GM21737 (cell line): ENCODE measurements around the gene PRR15L.
"Not testable (repeated sequence)": the region's sequence is repeated elsewhere in the genome, so short reads cannot be mapped to it uniquely, and the experiment has no call there.

ENCODE experiments used
- ATAC-seq: cut with Tn5 transposase; IDR thresholded peaks from one replicate; pipeline ENCODE4 v1.9.1; 2021; ENCODE audit warnings: mild to moderate bottlenecking, moderate library complexity; ENCODE audit not compliant: unreplicated experiment

PRR15L gene, protein sequence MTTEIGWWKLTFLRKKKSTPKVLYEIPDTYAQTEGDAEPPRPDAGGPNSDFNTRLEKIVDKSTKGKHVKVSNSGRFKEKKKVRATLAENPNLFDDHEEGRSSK

DNA sequence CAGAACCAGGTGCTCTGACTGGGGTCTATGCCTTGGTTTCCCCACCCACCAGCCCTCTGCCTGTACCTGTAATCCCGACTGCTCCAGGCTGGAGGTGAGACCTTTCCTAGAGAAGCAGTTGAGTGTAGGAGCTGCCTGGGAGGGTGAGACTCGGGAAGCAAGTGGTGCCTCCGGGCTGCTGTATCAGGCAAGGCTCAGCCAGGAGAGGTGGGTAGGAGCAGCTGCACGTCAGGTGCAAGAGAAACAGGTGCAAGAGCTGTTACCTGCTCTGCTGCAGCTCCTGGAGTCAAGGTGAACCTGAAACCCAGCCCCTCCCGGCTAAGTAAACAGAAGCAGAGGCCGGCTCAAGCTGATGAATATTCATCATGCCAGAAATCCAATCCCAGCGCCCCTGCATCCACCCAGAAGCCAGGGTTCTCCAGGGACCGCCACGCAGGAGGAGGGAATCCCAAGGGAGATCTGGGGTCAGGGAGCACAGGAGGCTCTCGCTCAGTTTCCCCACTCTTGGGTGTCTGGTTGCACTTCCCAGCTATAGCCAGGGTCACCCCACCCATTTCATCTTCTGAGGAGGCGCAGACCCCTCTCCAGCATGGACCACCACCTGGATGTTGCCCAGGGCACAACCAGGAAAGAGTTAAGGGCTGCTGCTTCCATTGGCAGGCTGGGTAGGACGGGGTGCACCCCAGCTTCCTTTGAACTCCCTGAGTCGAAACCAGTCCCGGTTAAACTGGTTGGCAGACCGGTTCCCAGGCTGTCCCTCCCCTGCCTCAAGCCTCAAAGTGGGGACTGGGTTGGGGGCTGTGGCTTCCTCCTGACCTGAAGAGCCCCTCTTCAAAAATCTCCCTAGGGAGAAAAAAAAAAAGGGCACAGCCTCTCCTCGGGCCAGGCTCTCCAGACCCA, at the start of gene PRR15L:
TSS of gene PRR15L (minus strand) at position 293 of the 900 bp plus-strand sequence. CDS start 4,649 bp downstream, outside the sequence.
- ATAC-seq: no peak

GRCh38 chr17:48006936-48007709, 49.4 kb upstream of the PRR15L start:
- no peak for ATAC-seq

- ATAC-seq: no peak
These were observed 47.3 kb upstream of the PRR15L start for GRCh38 chr17:48004983-48005382.

DNA sequence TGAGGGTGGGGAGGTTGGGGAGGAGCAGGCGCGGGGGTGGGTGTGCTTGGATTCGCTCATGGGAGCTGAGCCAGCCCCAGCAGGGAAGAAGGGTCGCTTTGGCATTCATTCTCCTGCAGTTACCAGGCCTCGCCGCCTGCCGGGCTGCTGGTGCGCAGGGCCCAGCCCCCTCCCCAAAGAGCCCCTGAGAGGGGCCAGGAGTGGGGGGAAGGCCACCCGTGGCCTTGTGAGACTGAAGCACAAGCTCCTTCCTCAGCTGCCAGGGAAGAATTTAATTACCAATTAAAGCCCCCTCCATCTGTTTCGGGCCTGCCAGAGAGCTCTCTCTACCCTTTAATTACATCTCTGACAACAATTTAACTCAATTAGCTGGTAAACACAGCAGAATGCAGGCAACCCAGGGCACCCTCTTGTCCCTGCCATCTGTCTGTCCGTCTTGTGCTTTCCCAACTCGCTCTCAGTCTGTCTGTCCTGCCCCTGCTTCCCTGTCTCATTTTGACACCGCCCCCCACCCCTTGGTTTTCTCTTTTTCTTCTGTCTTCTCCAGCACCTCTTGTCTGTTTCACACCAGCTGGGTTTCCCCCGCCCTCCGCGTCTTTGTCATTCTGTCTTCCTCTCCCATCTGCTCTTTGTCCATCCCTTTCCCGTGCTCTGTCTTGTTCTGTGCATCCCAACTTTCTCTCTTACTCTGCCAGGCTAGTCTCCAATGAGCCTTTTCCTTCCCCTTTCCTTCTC, 45.9 kb upstream of the PRR15L start:
- ATAC-seq: no peak

GRCh38 chr17:48002916-48003416, 45.3 kb upstream of the PRR15L start:
- no peak for ATAC-seq

GRCh38 chr17:48002266-48002915, 44.7 kb upstream of the PRR15L start:
- ATAC-seq: no peak

DNA sequence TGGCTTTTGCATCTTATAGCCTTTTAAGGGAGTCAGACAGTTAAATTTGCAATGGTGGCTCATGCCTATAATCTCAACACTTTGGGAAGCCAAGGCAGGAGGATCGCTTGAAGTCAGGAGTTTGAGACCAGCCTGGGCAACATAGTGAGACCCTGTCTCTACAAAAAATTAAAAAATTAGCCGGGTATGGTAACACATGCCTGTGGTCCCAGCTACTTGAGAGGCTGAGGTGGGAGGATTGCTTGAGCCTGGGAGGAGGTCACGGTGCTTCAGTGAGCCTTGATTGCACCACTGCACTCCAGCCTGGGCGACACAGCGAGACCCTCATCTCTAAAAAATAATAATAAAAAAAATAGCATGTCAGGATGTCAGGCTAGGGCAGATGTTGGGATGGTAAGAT, 44.0 kb upstream of the PRR15L start:
- not testable (repeated sequence) for ATAC-seq

GRCh38 chr17:48001197-48001596, 43.5 kb upstream of the PRR15L start:
- no peak for ATAC-seq

GRCh38 chr17:47999582-47999981, 41.9 kb upstream of the PRR15L start:
- ATAC-seq: no peak

GRCh38 chr17:47998044-47998443, 40.4 kb upstream of the PRR15L start:
- no peak for ATAC-seq

- no peak for ATAC-seq
These were observed 39.9 kb upstream of the PRR15L start for GRCh38 chr17:47997586-47997985.

- ATAC-seq: no peak
These were observed 38.5 kb upstream of the PRR15L start for GRCh38 chr17:47996201-47996600.

GRCh38 chr17:47995241-47995935, 37.7 kb upstream of the PRR15L start:
- ATAC-seq: no peak

GRCh38 chr17:47994724-47995123, 37.0 kb upstream of the PRR15L start:
- no peak for ATAC-seq

- no peak for ATAC-seq
These were observed 36.3 kb upstream of the PRR15L start for GRCh38 chr17:47993964-47994363.

DNA sequence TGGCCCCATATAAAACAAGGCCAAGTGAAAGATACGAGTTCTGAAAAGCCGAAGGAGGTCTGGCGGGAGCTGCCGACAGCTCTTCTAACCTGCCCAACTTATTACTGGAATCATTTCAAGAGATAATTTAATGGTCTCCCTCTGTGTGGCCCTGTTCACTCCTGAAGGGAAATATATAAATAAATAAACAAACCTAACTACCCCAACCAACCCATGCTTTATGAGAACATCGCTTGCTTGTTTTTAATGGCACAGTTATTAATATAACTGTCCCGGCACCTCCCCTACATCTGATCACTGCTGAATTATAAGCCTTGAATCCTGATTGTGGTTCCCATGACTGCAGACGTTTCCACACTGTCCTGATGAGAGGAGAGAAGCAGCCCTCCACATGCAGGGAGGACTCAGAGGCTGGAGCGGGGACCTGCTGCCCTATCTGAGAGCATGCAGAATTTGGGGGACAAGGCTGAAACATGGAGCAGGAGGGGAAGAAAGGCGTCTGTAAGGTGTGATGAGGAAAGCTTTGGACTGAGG, 35.4 kb upstream of the PRR15L start:
- ATAC-seq: no peak

DNA sequence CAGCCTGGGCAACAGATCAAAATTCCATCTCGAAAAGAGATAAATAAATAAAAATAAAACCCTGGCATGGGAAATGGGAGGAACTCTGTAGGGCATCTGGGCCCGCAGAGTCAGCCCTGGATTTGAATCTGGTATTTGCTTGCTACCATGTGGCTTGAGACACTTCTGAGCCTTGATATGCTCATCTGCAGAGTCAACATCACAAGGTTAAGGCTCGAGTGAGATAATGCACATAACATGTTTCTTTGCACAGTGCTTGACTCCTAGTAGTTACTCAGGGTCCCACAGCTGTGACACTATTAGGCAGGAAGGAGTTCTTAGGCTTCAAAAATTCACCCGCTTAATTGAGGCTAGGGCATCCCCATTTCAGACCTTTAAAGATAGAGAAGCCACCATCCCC, 34.5 kb upstream of the PRR15L start:
- ATAC-seq: no peak

- ATAC-seq: no peak
These were observed 33.5 kb upstream of the PRR15L start for GRCh38 chr17:47990962-47991731.

DNA sequence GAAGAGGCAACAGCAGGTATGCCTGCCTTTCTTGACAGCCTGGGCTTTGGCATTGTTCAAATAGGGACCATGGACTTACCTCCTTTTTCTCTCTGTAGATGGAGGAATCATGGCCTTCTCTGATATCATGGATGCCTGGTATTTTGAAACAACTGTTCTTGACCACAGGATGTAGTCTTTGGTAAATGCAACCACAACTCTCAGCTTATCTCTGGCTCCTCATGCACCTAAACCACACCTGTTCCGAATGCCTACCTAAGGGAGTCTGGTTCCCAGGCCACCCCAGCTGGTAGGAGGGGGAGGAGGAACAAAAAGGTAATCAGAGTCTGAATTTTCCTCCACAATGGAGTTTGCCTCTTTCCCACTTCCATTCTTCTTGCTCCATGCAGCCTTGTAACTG, 32.0 kb upstream of the PRR15L start:
- no peak for ATAC-seq
